Thymus (tissue), 11 donors: ENCODE data around the gene CIAO3. TPM values are rescaled to one million over a fixed set of nuclear protein-coding genes. Genes with fewer than 3 reads are reported as not detected.
A peak's percentile ranks its signal among the peaks of the same experiment; 100 is the strongest.

Source experiments
- DNase-seq, 9 donors: peaks; one replicate each; pipeline ENCODE4 v3.0.0-alpha.2; 2013; ENCODE audit warnings: low spot score in 9 of 9, low read depth in 6 of 9, missing footprints in 1 of 9
- H3K27ac ChIP-seq, 2 donors: one replicate each; pipeline ENCODE4 v1.5.1; 2013; ENCODE audit warnings: control low read depth in 1 of 2, low read depth in 1 of 2, low read length in 1 of 2, mild to moderate bottlenecking in 1 of 2, moderate library complexity in 1 of 2
- H3K27me3 ChIP-seq, 2 donors: one replicate each; pipeline ENCODE4 v1.5.1; 2013; ENCODE audit warnings: low read length in 1 of 2; ENCODE audit not compliant: control insufficient read depth in 2 of 2, insufficient read depth in 1 of 2
- H3K36me3 ChIP-seq, 2 donors: one replicate each; pipeline ENCODE4 v1.5.1; 2013; ENCODE audit warnings: low read length in 1 of 2, mild to moderate bottlenecking in 1 of 2, moderate library complexity in 1 of 2; ENCODE audit not compliant: control insufficient read depth in 2 of 2, insufficient read depth in 2 of 2
- H3K4me1 ChIP-seq, 2 donors: one replicate each; pipeline ENCODE4 v1.5.1; 2013; ENCODE audit warnings: low read length in 2 of 2; ENCODE audit not compliant: control insufficient read depth in 2 of 2, insufficient read depth in 2 of 2
- H3K4me3 ChIP-seq, 2 donors: one replicate each; pipeline ENCODE4 v1.5.1; 2013; ENCODE audit warnings: low read length in 2 of 2, control low read depth in 1 of 2, mild to moderate bottlenecking in 1 of 2
- H3K9me3 ChIP-seq, 2 donors: one replicate each; pipeline ENCODE4 v1.5.1; 2013; ENCODE audit warnings: low read length in 1 of 2, mild to moderate bottlenecking in 1 of 2; ENCODE audit not compliant: control insufficient read depth in 2 of 2, insufficient read depth in 1 of 2
- WGBS: extraction: QIAGEN DNeasy Blood & Tissue Kit; methylation state at CpG from one replicate; pipeline ENCODE4 v1.1.7; 2013; 5-methylcytosine and 5-hydroxymethylcytosine counted together
- polyA plus RNA-seq: library from polyadenylated mRNA; stranded (reverse); fragments of 200-250 nt; gene quantifications from one replicate; pipeline ENCODE4 v1.2.3, GENCODE V29; 2013
- total RNA-seq: library from RNA; stranded (reverse); fragments of 120-200 nt; gene quantifications from one replicate; pipeline ENCODE4 v1.2.4, GENCODE V29; 2013
- donor health status: healthy.

Gene CIAO3
- total and polyA plus RNA-seq, 2 donors = 20.8 to 60.4 TPM

DNA sequence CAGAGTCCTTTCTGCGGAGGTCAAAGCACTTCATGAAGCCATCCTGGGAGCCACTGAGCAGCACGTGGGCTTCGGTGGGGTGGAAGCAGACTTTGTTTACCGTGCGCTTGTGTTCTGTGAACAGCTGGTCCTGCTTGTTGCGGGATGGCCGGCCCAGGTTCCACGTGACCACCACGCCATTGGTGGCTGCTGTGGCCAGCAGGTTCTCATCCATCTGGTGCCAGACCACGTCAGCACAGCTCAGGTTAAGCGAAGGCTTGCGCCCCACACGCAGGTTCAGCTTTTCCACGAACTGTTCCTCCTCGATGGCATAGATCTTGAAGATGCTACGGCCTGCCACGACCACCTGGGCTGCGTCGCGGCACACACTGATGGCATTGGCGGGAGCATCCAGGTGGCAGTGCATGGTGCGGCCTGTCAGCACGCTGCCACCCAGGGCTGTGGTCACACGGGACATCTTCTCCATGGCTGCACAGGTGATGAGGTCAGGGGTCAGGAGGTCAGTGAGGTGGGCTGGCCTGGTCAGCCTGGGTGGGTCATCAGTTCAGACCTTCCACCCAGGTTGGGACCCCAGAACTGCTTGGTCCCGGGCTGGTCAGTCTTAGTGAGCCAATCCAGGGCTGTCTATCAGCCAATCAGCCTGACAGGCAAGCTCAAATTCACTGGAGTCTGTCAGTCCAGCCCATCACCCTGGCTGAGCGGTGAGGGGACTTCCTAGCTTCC lies 51.5 kb downstream of the CIAO3 start:
- Histone ChIP-seq H3K27me3 (peaks cover 28 to 35% of the 10 kb centered on the region in 2 donors), H3K36me3 (peaks cover 16 to 20% of the 10 kb centered on the region in 2 donors), H3K4me1 (peaks cover 29 to 30% of the 10 kb centered on the region in 2 donors), H3K4me3 (peak overlapping the region; percentile 80 to 91), H3K27ac (peak overlapping the region in 1 of 2 donors; percentile 76), H3K9me3 (no peaks in the 10 kb centered on the region)
- WGBS = 90% methylated on average over 26 of the region's 26 CpGs
- DNase-seq = no peak

DNA sequence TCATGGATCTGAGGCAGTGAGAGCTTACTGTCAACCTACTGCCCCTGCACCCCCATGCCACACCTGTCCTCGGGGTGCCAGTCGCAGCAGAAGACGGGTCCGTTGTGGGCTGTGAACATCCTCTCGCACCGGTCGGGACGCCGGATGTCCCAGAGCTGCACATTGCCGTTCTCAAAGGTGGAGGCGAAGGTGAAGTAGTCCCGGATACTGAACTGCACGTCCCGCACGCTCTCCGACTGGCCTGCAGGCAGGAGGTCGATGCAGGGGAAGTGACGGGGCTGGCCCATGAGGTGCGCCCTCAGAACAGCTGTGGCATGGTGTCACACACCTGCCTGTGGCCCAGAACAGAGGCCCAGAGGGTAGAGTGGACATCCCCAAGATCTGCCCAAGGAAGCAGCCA lies 53.3 kb downstream of the CIAO3 start:
- no peak overlapping the region for H3K4me3 ChIP-seq
- peaks cover 23 to 26% of the 10 kb centered on the region in 2 donors for H3K36me3 ChIP-seq
- H3K4me1 ChIP-seq = peaks cover 22 to 36% of the 10 kb centered on the region in 2 donors
- no peak overlapping the region for H3K27ac ChIP-seq
- H3K27me3 ChIP-seq = peaks cover 10 to 17% of the 10 kb centered on the region in 2 donors
- H3K9me3 ChIP-seq = no peaks in the 10 kb centered on the region
- no peak for DNase-seq
- 95% methylated on average over 19 of the region's 19 CpGs for WGBS

DNA sequence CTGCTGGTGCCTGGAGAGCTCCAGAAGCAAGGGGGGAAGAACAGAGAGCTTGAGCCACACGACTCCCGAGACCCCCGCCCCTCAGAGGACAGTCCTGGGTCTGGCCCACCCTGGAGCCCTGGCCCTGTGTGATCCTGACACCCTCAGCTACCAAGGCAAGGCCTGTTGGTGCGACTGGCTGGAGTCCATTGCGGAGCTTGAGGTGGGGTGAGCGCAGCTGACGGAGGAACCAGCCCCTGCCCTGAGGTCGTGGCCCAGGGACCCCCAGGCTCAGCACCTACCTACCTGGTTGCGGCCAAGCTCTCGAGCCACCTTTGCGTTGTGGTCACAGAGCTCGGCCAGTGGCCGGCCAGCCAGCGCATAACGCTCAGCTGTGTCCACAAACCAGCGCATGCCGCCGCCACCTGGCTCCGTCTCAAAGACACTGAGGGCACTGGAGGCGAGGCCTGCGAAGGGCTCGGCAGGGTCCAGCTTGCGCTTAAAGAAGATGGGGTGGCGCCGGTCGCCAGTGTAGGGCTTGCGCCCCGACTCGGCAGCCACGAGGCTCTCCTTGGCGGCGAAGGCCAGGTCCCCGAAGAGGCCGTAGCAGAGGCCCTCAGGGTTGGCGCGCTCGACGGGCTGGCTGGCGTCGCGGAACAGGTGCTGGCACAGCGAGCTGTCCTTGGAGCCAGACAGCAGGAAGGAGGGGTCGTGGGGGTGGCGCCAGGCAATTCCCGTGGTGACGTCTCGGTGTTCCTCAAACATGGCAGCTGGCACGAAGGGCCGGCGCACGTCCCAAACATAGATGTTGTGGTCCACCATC lies 54.1 kb downstream of the CIAO3 start:
- DNase-seq = no peak
- peaks cover 27 to 36% of the 10 kb centered on the region in 2 donors for H3K4me1 ChIP-seq
- H3K36me3 ChIP-seq = peaks cover 31 to 35% of the 10 kb centered on the region in 2 donors

DNA sequence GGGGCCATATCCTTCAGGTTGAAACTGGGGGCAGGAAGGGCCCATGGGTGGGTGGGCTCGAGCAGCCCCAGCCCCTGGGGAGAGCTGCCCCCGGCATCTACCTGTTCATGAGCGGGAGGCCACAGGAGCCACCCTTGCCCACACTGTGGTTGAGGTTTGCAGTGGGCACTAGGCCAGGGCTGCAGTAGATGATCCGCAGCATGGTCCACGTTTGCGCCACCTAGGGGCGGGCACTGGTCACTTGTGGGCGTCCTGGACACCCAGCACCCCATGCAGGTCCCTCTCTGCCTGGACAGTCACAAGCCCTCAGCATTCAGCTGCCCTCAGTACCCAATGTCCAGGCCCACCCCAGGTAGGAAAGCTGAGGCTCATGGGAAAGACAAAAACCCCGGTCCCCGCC lies 54.8 kb downstream of the CIAO3 start:
- H3K27ac ChIP-seq = no peak overlapping the region
- H3K9me3 ChIP-seq = peaks cover 0 to 1% of the 10 kb centered on the region in 2 donors
- whole genome bisulfite sequencing = 94% methylated on average over 10 of the region's 10 CpGs
- H3K4me1 ChIP-seq = peaks cover 34 to 43% of the 10 kb centered on the region in 2 donors
- no peak overlapping the region for H3K4me3 ChIP-seq
- no peak for DNase-seq
- peaks cover 0 to 2% of the 10 kb centered on the region in 2 donors for H3K27me3 ChIP-seq
- peaks cover 36 to 39% of the 10 kb centered on the region in 2 donors for H3K36me3 ChIP-seq

More for the DNA sequence above, 54.1 kb downstream of the CIAO3 start:
- Histone ChIP-seq H3K4me3 (no peak overlapping the region), H3K27me3 (peaks cover 3 to 9% of the 10 kb centered on the region in 2 donors), H3K9me3 (peaks cover 0 to under 1% of the 10 kb centered on the region in 2 donors), H3K27ac (no peak overlapping the region)
- 98% methylated on average over 51 of the region's 51 CpGs for WGBS

DNA sequence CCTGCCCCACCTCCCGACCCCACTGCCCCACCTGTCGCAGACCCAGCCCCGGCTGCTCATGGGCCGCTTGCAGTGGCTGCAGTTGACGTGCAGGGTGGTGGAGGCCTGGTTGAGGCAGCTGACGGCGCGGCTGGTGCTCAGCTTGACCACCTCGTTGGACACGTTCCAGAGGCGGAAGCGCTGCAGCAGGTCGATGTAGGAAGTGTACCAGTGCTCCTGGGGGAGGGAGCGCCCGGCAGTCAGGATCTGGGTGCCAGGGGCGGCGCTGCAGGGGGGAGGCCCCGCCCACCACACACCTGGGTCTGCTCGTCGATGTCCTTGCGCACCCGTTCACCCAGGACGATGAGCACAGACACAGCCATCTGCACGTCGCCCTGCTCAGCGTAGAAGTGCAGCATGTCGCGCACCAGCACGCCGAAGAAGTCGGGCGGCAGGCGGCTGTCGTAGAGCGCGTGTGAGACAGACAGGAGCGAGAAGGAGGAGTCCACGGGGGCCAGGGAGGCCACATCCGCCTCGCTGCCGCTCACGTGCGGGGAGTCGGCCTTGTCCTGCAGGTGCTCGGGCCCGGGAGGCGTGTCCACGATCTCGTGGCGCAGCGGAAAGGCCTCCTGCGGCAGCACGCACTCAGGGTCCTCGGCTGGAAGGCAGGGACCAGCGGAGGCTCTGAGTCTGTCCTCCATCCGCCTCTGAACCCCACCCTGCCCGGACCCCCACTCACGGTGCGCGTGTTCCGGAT lies 55.7 kb downstream of the CIAO3 start:
- Histone ChIP-seq H3K4me3 (peak overlapping the region in 1 of 2 donors; percentile 79), H3K9me3 (peaks cover 0 to 1% of the 10 kb centered on the region in 2 donors), H3K27ac (no peak overlapping the region), H3K36me3 (peaks cover 36 to 39% of the 10 kb centered on the region in 2 donors), H3K27me3 (no peaks in the 10 kb centered on the region), H3K4me1 (peaks cover 30 to 42% of the 10 kb centered on the region in 2 donors)
- WGBS = 97% methylated on average over 61 of the region's 61 CpGs
- no peak for DNase-seq

DNA sequence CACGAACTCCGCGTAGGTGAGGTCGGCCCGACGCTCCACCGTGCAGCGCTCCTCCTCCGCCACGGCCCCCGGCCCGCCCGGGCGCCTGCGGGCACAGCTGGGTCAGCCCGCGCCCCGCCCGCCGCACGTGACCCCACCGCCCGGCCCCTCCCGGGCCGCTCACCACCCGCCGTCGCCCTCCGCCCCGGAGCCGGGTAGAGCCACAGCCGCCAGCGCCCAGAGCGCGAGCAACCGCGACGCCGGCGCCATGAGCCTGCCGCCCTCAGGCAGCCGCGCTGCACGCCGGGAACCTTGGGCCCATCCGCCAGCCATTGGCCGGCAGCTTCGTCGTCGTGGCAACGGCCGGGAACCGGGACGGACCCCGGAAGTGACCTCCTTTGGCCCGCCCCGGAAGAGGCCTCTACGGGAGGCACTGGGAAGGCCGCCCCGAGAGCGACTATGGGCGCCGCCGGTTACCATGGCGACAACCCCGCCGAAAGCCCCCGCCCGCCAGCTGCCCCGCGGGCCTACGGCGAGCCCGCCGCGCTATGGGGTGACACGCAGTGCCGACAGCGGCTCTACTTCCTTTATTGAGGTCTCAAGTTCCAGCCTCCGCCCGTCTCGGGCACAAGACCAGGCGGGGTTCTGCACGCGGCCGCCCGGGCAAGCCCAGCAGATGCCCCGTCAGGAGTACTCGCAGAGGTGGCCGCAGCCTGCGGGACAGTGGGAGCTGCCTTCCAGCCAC lies 56.6 kb downstream of the CIAO3 start, which contains the start of gene JMJD8:
JMJD8 (minus strand) TSS at position 264 of the 724 bp plus-strand sequence; CDS start at position 249, 15 bp downstream.
- H3K36me3 ChIP-seq = peaks cover 36 to 39% of the 10 kb centered on the region in 2 donors
- peak within 1 kb of the TSS; percentile 57 to 77 for H3K27ac ChIP-seq
- peak; percentile 69 to 96 (median 89) for DNase-seq
- peaks cover 0 to 3% of the 10 kb centered on the region in 2 donors for H3K27me3 ChIP-seq
- H3K4me1 ChIP-seq = peaks cover 27 to 40% of the 10 kb centered on the region in 2 donors
- peaks cover 0 to 1% of the 10 kb centered on the region in 2 donors for H3K9me3 ChIP-seq
- peak within 1 kb of the TSS; percentile 52 to 79 for H3K4me3 ChIP-seq
- 5% methylated on average over 91 of the region's 91 CpGs for WGBS

DNA sequence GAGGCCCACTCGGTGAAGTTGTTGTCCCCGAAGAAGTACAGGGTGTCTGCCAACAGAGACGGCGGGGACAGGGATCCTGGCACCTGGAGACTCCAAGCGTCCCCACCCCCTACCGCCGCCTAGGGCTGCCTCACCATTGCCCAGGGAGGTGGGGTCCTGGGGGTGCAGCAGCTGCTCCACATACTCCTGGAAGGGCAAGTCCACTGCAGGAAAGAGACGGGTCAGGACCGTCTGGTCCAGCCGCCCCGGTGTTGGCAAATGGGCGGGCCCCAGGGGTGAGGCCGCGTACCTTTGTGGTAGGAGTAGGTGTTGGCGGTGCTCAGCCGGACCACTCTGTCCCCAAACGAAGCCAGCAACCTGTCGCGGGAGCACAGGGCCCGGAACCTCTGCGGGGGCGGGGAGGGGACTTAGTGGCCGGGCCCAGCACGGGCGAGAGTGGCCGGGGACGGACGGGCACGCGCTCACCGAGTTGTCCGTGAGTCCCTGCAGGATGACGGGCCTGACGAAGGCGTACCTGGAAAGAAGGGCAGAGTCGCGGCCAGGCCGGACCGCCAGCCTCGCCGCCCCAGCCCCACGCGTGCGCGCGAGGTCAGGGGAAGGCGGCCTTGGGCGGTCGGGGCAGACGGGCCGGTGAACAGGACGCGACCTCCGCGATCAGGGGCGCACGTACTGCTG lies 57.3 kb downstream of the CIAO3 start:
- H3K27ac ChIP-seq = peak overlapping the region in 1 of 2 donors; percentile 68
- peaks cover 0 to 1% of the 10 kb centered on the region in 2 donors for H3K9me3 ChIP-seq
- H3K36me3 ChIP-seq = peaks cover 36 to 39% of the 10 kb centered on the region in 2 donors
- 30% methylated on average over 57 of the region's 57 CpGs for WGBS
- peaks cover 0 to 8% of the 10 kb centered on the region in 2 donors for H3K27me3 ChIP-seq
- H3K4me1 ChIP-seq = peaks cover 20 to 42% of the 10 kb centered on the region in 2 donors
- no peak for DNase-seq
- peak overlapping the region; percentile 37 to 79 for H3K4me3 ChIP-seq
